ENCODE data around the gene TMEM37.

Gene TMEM37

GRCh38 chr2:119478978-119479295 is 47.3 kb downstream of the TMEM37 start:
- no peak for TF ChIP-seq CTCF (IDR thresholded peaks at IDR 0.05; ENCODE audit: borderline replicate concordance, insufficient read depth, low read depth, low read length)
- H3K4me3 ChIP-seq (ENCODE audit: low read depth, low read length), result no peak overlapping the region

GRCh38 chr2:119480184-119480583 is 48.5 kb downstream of the TMEM37 start:
- no peak for TF ChIP-seq CTCF (IDR thresholded peaks at IDR 0.05; ENCODE audit: borderline replicate concordance, insufficient read depth, low read depth, low read length)

GRCh38 chr2:119480718-119481142 is 49.1 kb downstream of the TMEM37 start:
- no peak overlapping the region for H3K4me3 ChIP-seq (ENCODE audit: low read depth, low read length)
- no peak for TF ChIP-seq CTCF (IDR thresholded peaks at IDR 0.05; ENCODE audit: borderline replicate concordance, insufficient read depth, low read depth, low read length)

More at GRCh38 chr2:119480184-119480583, 48.5 kb downstream of the TMEM37 start:
- H3K4me3 ChIP-seq (ENCODE audit: low read depth, low read length), result no peak overlapping the region

GRCh38 chr2:119481501-119482455 is 50.1 kb downstream of the TMEM37 start:
- TF ChIP-seq CTCF (IDR thresholded peaks at IDR 0.05; ENCODE audit: borderline replicate concordance, insufficient read depth, low read depth, low read length), result no peak

GRCh38 chr2:119482481-119483394 is 51.1 kb downstream of the TMEM37 start:
- no peak for TF ChIP-seq CTCF (IDR thresholded peaks at IDR 0.05; ENCODE audit: borderline replicate concordance, insufficient read depth, low read depth, low read length)
- no peak overlapping the region for H3K4me3 ChIP-seq (ENCODE audit: low read depth, low read length)

More at GRCh38 chr2:119481501-119482455, 50.1 kb downstream of the TMEM37 start:
- H3K4me3 ChIP-seq (ENCODE audit: low read depth, low read length), result no peak overlapping the region

- H3K4me3 ChIP-seq (ENCODE audit: low read depth, low read length), result no peak overlapping the region
- TF ChIP-seq CTCF (IDR thresholded peaks at IDR 0.05; ENCODE audit: borderline replicate concordance, insufficient read depth, low read depth, low read length), result no peak
These were observed 51.7 kb downstream of the TMEM37 start for GRCh38 chr2:119483395-119483753.

Measured in GM12875 (cell line).